H9 (cell line): ENCODE data around the gene DUOXA1. TPM values are rescaled to one million over a fixed set of nuclear protein-coding genes. Genes with fewer than 3 reads are reported as not detected.

ENCODE experiments used
- DNase-seq: peaks from one replicate; pipeline ENCODE4 v3.0.0-alpha.2; 2017
- H2AFZ ChIP-seq: one replicate; pipeline ENCODE4 v1.6.1; 2013; ENCODE audit warnings: mild to moderate bottlenecking, low read length, control low read depth, moderate library complexity
- H2AK5ac ChIP-seq: 2 replicates; pipeline ENCODE4 v1.6.1; 2013; ENCODE audit warnings: low read length, control low read depth, mixed read lengths; ENCODE audit not compliant: insufficient read length
- H2BK120ac ChIP-seq: one replicate; pipeline ENCODE4 v1.6.1; 2013; ENCODE audit warnings: low read depth, mild to moderate bottlenecking, low read length, control low read depth, inconsistent platforms; ENCODE audit not compliant: poor library complexity, severe bottlenecking
- H2BK12ac ChIP-seq: 2 replicates; pipeline ENCODE4 v1.6.1; 2013; ENCODE audit warnings: low read length, control low read depth, mixed read lengths, low read depth; ENCODE audit not compliant: insufficient read length
- H2BK15ac ChIP-seq: 2 replicates; pipeline ENCODE4 v1.6.1; 2013; ENCODE audit warnings: low read depth, low read length, control low read depth
- H2BK20ac ChIP-seq: one replicate; pipeline ENCODE4 v1.6.1; 2013; ENCODE audit warnings: low read depth, mild to moderate bottlenecking, low read length, control low read depth, inconsistent platforms; ENCODE audit not compliant: poor library complexity, severe bottlenecking
- H2BK5ac ChIP-seq: 2 replicates; pipeline ENCODE4 v1.6.1; 2013; ENCODE audit warnings: low read length, control low read depth, mixed read lengths; ENCODE audit not compliant: insufficient read length
- H3K14ac ChIP-seq: 2 replicates; pipeline ENCODE4 v1.6.1; 2013; ENCODE audit warnings: low read length, control low read depth; ENCODE audit not compliant: insufficient read depth
- H3K18ac ChIP-seq: 2 replicates; pipeline ENCODE4 v1.6.1; 2013; ENCODE audit warnings: low read depth, mild to moderate bottlenecking, mixed read lengths, low read length, control low read depth; ENCODE audit not compliant: insufficient read length
- H3K23ac ChIP-seq: 2 replicates; pipeline ENCODE4 v1.6.1; 2013; ENCODE audit warnings: low read length, control low read depth, mixed read lengths, low read depth; ENCODE audit not compliant: insufficient read length
- H3K23me2 ChIP-seq: 2 replicates; pipeline ENCODE4 v1.6.1; 2013; ENCODE audit warnings: low read depth, mild to moderate bottlenecking, mixed read lengths, low read length, control low read depth; ENCODE audit not compliant: insufficient read length, poor library complexity, severe bottlenecking
- H3K27ac ChIP-seq: 2 replicates; pipeline ENCODE4 v1.5.1; 2013; ENCODE audit warnings: low read length, control low read depth, mixed read lengths, low read depth; ENCODE audit not compliant: insufficient read length
- H3K27me3 ChIP-seq: 2 replicates; pipeline ENCODE4 v1.6.1; 2013; ENCODE audit warnings: low read length, control low read depth, inconsistent platforms; ENCODE audit not compliant: insufficient read depth
- H3K4ac ChIP-seq: 2 replicates; pipeline ENCODE4 v1.6.1; 2013; ENCODE audit warnings: low read depth, mild to moderate bottlenecking, control low read depth, inconsistent platforms, low read length, moderate library complexity
- H3K4me1 ChIP-seq: 2 replicates; pipeline ENCODE4 v1.6.1; 2013; ENCODE audit warnings: low read length, control low read depth, inconsistent platforms; ENCODE audit not compliant: insufficient read depth
- H3K4me2 ChIP-seq: 2 replicates; pipeline ENCODE4 v1.6.1; 2013; ENCODE audit warnings: low read length, control low read depth, mixed read lengths; ENCODE audit not compliant: insufficient read length, insufficient read depth
- H3K56ac ChIP-seq: 2 replicates; pipeline ENCODE4 v1.6.1; 2013; ENCODE audit warnings: low read depth, mild to moderate bottlenecking, mixed read lengths, low read length, control low read depth; ENCODE audit not compliant: insufficient read length
- H3K79me1 ChIP-seq: 2 replicates; pipeline ENCODE4 v1.6.1; 2013; ENCODE audit warnings: low read depth, mild to moderate bottlenecking, moderate library complexity, low read length, control low read depth, inconsistent platforms; ENCODE audit not compliant: insufficient read depth, poor library complexity, severe bottlenecking
- H3K79me2 ChIP-seq: 2 replicates; pipeline ENCODE4 v1.6.1; 2013; ENCODE audit warnings: low read length, control low read depth, inconsistent platforms; ENCODE audit not compliant: insufficient read depth
- H3K9ac ChIP-seq: 2 replicates; pipeline ENCODE4 v1.6.1; 2013; ENCODE audit warnings: low read length, control low read depth, mixed read lengths; ENCODE audit not compliant: insufficient read length; ENCODE audit errors: extremely low read depth
- H3K9me3 ChIP-seq: one replicate; pipeline ENCODE4 v1.6.1; 2013; ENCODE audit warnings: low read depth, low read length, inconsistent platforms; ENCODE audit not compliant: control insufficient read depth
- H3T11ph ChIP-seq: one replicate; pipeline ENCODE4 v1.6.1; 2013; ENCODE audit warnings: mild to moderate bottlenecking, low read length, control low read depth, inconsistent platforms
- H4K20me1 ChIP-seq: one replicate; pipeline ENCODE4 v1.6.1; 2013; ENCODE audit not compliant: control insufficient read depth, insufficient read length, insufficient read depth
- H4K5ac ChIP-seq: 2 replicates; pipeline ENCODE4 v1.6.1; 2013; ENCODE audit warnings: low read depth, mild to moderate bottlenecking, mixed read lengths, low read length, control low read depth; ENCODE audit not compliant: insufficient read length
- H4K8ac ChIP-seq: replicated peaks from 2 replicates; pipeline ENCODE4 v1.6.1; 2013; ENCODE audit warnings: low read length, control low read depth, mixed read lengths, low read depth; ENCODE audit not compliant: insufficient read length
- H4K91ac ChIP-seq: 2 replicates; pipeline ENCODE4 v1.6.1; 2013; ENCODE audit warnings: low read depth, mild to moderate bottlenecking, moderate library complexity, mixed read lengths, low read length, control low read depth; ENCODE audit not compliant: insufficient read length
- H3K27ac Mint-ChIP-seq, 3 experiments: 2 replicates in 2 of 3; 3 replicates in 1 of 3; pipeline ENCODE4 v1.8.0; 2020 to 2021; ENCODE audit warnings: mixed read lengths in 3 of 3, mild to moderate bottlenecking in 1 of 3, moderate library complexity in 1 of 3
- H3K27me3 Mint-ChIP-seq: 2 replicates; pipeline ENCODE4 v1.8.0; 2021; ENCODE audit warnings: low read depth, mild to moderate bottlenecking, moderate library complexity, mixed read lengths
- H3K36me3 Mint-ChIP-seq, 3 experiments: 2 replicates in 2 of 3; 3 replicates in 1 of 3; pipeline ENCODE4 v1.8.0; 2020 to 2021; ENCODE audit warnings: low read depth in 3 of 3, mixed read lengths in 3 of 3; ENCODE audit not compliant: insufficient read depth in 1 of 3
- H3K4me1 Mint-ChIP-seq, 2 experiments: 2 replicates each; pipeline ENCODE4 v1.8.0; 2020; ENCODE audit warnings: mixed read lengths in 2 of 2
- H3K4me3 Mint-ChIP-seq, 2 experiments: 2 replicates in 1 of 2; 3 replicates in 1 of 2; pipeline ENCODE4 v1.8.0; 2020 to 2021; ENCODE audit warnings: mild to moderate bottlenecking in 2 of 2, mixed read lengths in 2 of 2, moderate library complexity in 1 of 2
- H3K9me3 Mint-ChIP-seq, 2 experiments: 2 replicates in 1 of 2; 3 replicates in 1 of 2; pipeline ENCODE4 v1.8.0; 2020; ENCODE audit warnings: mild to moderate bottlenecking in 2 of 2, mixed read lengths in 2 of 2, moderate library complexity in 1 of 2
- CTCF ChIP-seq: fragments of 200-600 bp; sonication (generic); conservative IDR thresholded peaks from 3 replicates; pipeline ENCODE4 v1.8.0; 2021; ENCODE audit warnings: antibody characterized with exemption, mild to moderate bottlenecking
- WGBS: extraction: QIAGEN DNeasy Blood & Tissue Kit; methylation state at CpG from one replicate; pipeline ENCODE4 v1.1.7; 2013; ENCODE audit warnings: missing lambda C conversion rate, low lambda C conversion rate, mixed read lengths; ENCODE audit not compliant: insufficient read length; ENCODE audit errors: extremely low coverage; 5-methylcytosine and 5-hydroxymethylcytosine counted together
- total RNA-seq: library from RNA; stranded (reverse); gene quantifications from 2 replicates; pipeline ENCODE4 v1.2.1, GENCODE V29; 2021

The DUOXA1 gene
- total RNA-seq, 1 experiment from 2014 or later, result 1.2 TPM

DNA sequence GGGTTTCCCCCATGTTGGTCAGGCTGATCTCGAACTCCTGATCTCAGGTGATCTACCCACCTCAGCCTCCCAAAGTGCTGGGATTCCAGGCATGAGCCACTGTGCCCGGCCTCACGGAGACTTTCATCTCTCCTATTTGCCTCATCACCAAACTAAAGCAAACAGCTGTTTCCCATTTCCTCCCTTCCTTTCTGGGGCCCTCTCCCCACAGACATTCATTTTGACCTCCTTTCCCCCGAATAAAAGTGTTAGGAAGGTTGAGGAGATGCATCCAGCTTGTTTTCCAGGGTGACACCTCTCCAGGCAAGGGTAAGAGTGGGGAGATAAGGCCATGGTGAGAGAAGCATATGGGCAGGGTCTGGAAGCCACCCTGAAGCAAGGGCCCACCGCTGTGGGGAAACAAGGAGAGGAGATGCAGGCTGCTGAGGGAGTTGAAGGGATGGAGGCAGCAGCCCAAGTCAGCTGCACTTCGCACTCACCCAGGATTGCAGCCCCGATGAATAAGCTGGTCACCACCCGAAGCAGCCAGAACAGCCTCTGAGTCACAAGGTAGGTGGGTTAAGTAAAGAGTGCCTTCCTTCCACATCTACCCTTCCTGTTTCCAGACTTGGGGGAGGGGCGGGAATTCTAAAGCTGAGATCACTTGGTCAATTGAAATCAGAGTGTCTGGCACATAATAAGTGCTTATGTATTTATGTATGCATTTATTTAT lies 7.8 kb downstream of the DUOXA1 start:
- H4K20me1 ChIP-seq, result peaks cover 3% of the 10 kb centered on the region
- Mint-ChIP-seq H3K27me3 (peaks cover 80% of the 10 kb centered on the region), H3K36me3 (no peaks in the 10 kb centered on the region; a peak in 2 of 7 replicates), H3K4me3 (no peak overlapping the region; a peak in 1 of 5 replicates), H3K9me3 (peaks cover 4 to 5% of the 10 kb centered on the region in 2 experiments; a peak in 4 of 5 replicates), H3K4me1 (peaks cover 2 to 12% of the 10 kb centered on the region in 2 experiments; a peak in 3 of 4 replicates), H3K27ac (no peak overlapping the region; a peak in 1 of 7 replicates)
- H3T11ph ChIP-seq, result no peak overlapping the region
- H3K56ac ChIP-seq, result no peak overlapping the region
- peaks cover 2% of the 10 kb centered on the region for H3K23me2 ChIP-seq
- H3K79me2 ChIP-seq, result no peaks in the 10 kb centered on the region
- no peak overlapping the region for H2BK5ac ChIP-seq
- no peak overlapping the region for H4K5ac ChIP-seq
- H3K27ac ChIP-seq, result no peak overlapping the region
- H3K4ac ChIP-seq, result no peak overlapping the region
- H2BK15ac ChIP-seq, result no peak overlapping the region
- no peak overlapping the region for H4K91ac ChIP-seq
- H2AFZ ChIP-seq, result no peak overlapping the region
- WGBS, result no CpG with 5 or more reads among the region's 9 CpGs
- H2BK12ac ChIP-seq, result no peak overlapping the region
- no peak for DNase-seq
- H3K18ac ChIP-seq, result no peak overlapping the region
- no peak overlapping the region for H2AK5ac ChIP-seq
- no peak overlapping the region for H2BK20ac ChIP-seq
- H3K9ac ChIP-seq, result no peak overlapping the region
- no peaks in the 10 kb centered on the region for H3K79me1 ChIP-seq
- H3K14ac ChIP-seq, result no peak overlapping the region
- H3K27me3 ChIP-seq, result peaks cover 20% of the 10 kb centered on the region
- H3K9me3 ChIP-seq, result no peaks in the 10 kb centered on the region
- TF ChIP-seq CTCF, result no peak
- no peak overlapping the region for H4K8ac ChIP-seq
- H2BK120ac ChIP-seq, result no peak overlapping the region
- H3K4me1 ChIP-seq, result no peaks in the 10 kb centered on the region
- no peak overlapping the region for H3K4me2 ChIP-seq
- H3K23ac ChIP-seq, result no peak overlapping the region
